Natural killer cell (primary cell): ENCODE results near the gene ANXA3. TPM values are rescaled to one million over a fixed set of nuclear protein-coding genes. Genes with fewer than 3 reads are reported as not detected.

Experiments used
- ATAC-seq, 3 donors: fragments of 150-1000 bp in 2 of 3; fragments of 200-7000 bp in 1 of 3; cut with Tn5 transposase; 1 replicate in 1 of 3; 2 replicates in 2 of 3; pipeline ENCODE4 v1.10.0; 2021; ENCODE audit warnings: mild to moderate bottlenecking in 2 of 3, moderate library complexity in 2 of 3
- DNase-seq, 2 donors: peaks; one replicate each; pipeline versions ENCODE4 v3.0.0 to v3.0.0-alpha.2; 2013 to 2021; ENCODE audit warnings: mixed read lengths in 1 of 2
- H3K27ac ChIP-seq: one replicate; pipeline ENCODE4 v1.5.1; 2013; ENCODE audit warnings: mild to moderate bottlenecking, low read length
- H3K27me3 ChIP-seq: one replicate; pipeline ENCODE4 v1.6.1; 2013; ENCODE audit warnings: low read length; ENCODE audit not compliant: control insufficient read depth, insufficient read depth
- H3K36me3 ChIP-seq: one replicate; pipeline ENCODE4 v1.6.1; 2013; ENCODE audit warnings: low read length; ENCODE audit not compliant: control insufficient read depth, insufficient read depth
- H3K4me1 ChIP-seq: one replicate; pipeline ENCODE4 v1.6.1; 2013; ENCODE audit warnings: low read length; ENCODE audit not compliant: control insufficient read depth, insufficient read depth
- H3K4me3 ChIP-seq: one replicate; pipeline ENCODE4 v1.5.1; 2013; ENCODE audit warnings: low read length
- H3K9me3 ChIP-seq: one replicate; pipeline ENCODE4 v1.6.1; 2013; ENCODE audit warnings: low read length; ENCODE audit not compliant: control insufficient read depth, insufficient read depth
- H3K27ac Mint-ChIP-seq, 2 donors: one replicate each; pipeline ENCODE4 v1.8.0; 2022; ENCODE audit warnings: mild to moderate bottlenecking in 2 of 2, mixed read lengths in 2 of 2, moderate library complexity in 1 of 2
- H3K27me3 Mint-ChIP-seq, 2 donors: one replicate each; pipeline ENCODE4 v1.8.0; 2022; ENCODE audit warnings: low read depth in 2 of 2, mixed read lengths in 2 of 2
- H3K36me3 Mint-ChIP-seq: one replicate; pipeline ENCODE4 v1.8.0; 2022; ENCODE audit warnings: mixed read lengths
- H3K4me1 Mint-ChIP-seq, 2 donors: one replicate each; pipeline ENCODE4 v1.8.0; 2022; ENCODE audit warnings: mixed read lengths in 2 of 2
- H3K4me3 Mint-ChIP-seq: one replicate; pipeline ENCODE4 v1.8.0; 2022; ENCODE audit warnings: mild to moderate bottlenecking, moderate library complexity, mixed read lengths
- H3K9me3 Mint-ChIP-seq, 2 donors: one replicate each; pipeline ENCODE4 v1.8.0; 2022; ENCODE audit warnings: mixed read lengths in 2 of 2
- CTCF ChIP-seq: fragments of 200-600 bp; IDR thresholded peaks from one replicate; pipeline ENCODE4 v1.8.0; 2022; ENCODE audit warnings: antibody characterized with exemption
- WGBS: methylation state at CpG from one replicate; pipeline ENCODE4 v1.1.7; 2013; ENCODE audit warnings: missing lambda C conversion rate; ENCODE audit not compliant: insufficient coverage; 5-methylcytosine and 5-hydroxymethylcytosine counted together
- intact Hi-C: fragments of 100-400 bp; cut with micrococcal nuclease; formaldehyde crosslinking; loops from one replicate; pipeline ENCODE4 v1.14.2; 2022
- total RNA-seq, 4 donors: library from RNA; stranded (reverse); fragments of 120-200 nt in 1 of 4; gene quantifications; one replicate each; pipeline versions ENCODE4 v1.2.3 to v1.2.4, GENCODE V29; 2013 to 2022

The ANXA3 gene
- total RNA-seq, 3 donors from 2014 or later (not counting 1 experiment from before 2014, with no cell fraction given), result 1.1 to 1.2 TPM; not detected in 1

GRCh38 chr4:78647272-78647671, 95.7 kb downstream of the ANXA3 start:
- 78% methylated on average over 1 of the region's 2 CpGs for WGBS
- intact Hi-C loops, result loop anchor here (10.0 kb wide), 1 partner anchor 218 kb away; no protein-coding TSS in a partner anchor

GRCh38 chr4:78648640-78649363, 97.2 kb downstream of the ANXA3 start:
- no peak overlapping the region for H3K4me3 Mint-ChIP-seq
- no peak overlapping the region for H3K27ac Mint-ChIP-seq
- no peak for DNase-seq
- H3K4me1 Mint-ChIP-seq, result no peaks in the 10 kb centered on the region
- intact Hi-C loops, result loop anchor here (10.0 kb wide), 1 partner anchor 216 kb away; no protein-coding TSS in a partner anchor
- Histone ChIP-seq H3K27ac (no peak overlapping the region), H3K36me3 (no peaks in the 10 kb centered on the region), H3K4me3 (no peak overlapping the region), H3K27me3 (no peaks in the 10 kb centered on the region), H3K9me3 (no peaks in the 10 kb centered on the region), H3K4me1 (no peaks in the 10 kb centered on the region)
- H3K36me3 Mint-ChIP-seq, result no peaks in the 10 kb centered on the region
- no peak for TF ChIP-seq CTCF
- no peaks in the 10 kb centered on the region for H3K9me3 Mint-ChIP-seq
- 84% methylated on average over 4 of the region's 4 CpGs for WGBS
- ATAC-seq, result no peak
- H3K27me3 Mint-ChIP-seq, result peaks cover 0 to 7% of the 10 kb centered on the region in 2 donors

More at GRCh38 chr4:78647272-78647671, 95.7 kb downstream of the ANXA3 start:
- Mint-ChIP-seq H3K27me3 (peaks cover 0 to 7% of the 10 kb centered on the region in 2 donors), H3K9me3 (no peaks in the 10 kb centered on the region), H3K4me1 (no peaks in the 10 kb centered on the region), H3K27ac (no peak overlapping the region), H3K4me3 (no peak overlapping the region), H3K36me3 (no peaks in the 10 kb centered on the region)
- Histone ChIP-seq H3K27ac (no peak overlapping the region), H3K9me3 (no peaks in the 10 kb centered on the region), H3K4me3 (no peak overlapping the region), H3K27me3 (no peaks in the 10 kb centered on the region), H3K36me3 (no peaks in the 10 kb centered on the region), H3K4me1 (peaks cover 4% of the 10 kb centered on the region)
- ATAC-seq (no peak), DNase-seq (no peak)
- no peak for TF ChIP-seq CTCF

- no peaks in the 10 kb centered on the region for H3K4me1 Mint-ChIP-seq
These were observed 98.8 kb downstream of the ANXA3 start for GRCh38 chr4:78650106-78651024.

More at GRCh38 chr4:78650106-78651024, 98.8 kb downstream of the ANXA3 start:
- peaks cover 0 to 7% of the 10 kb centered on the region in 2 donors for H3K27me3 Mint-ChIP-seq
- no peak overlapping the region for H3K27ac Mint-ChIP-seq
- H3K4me3 Mint-ChIP-seq, result no peak overlapping the region
- H3K36me3 ChIP-seq, result no peaks in the 10 kb centered on the region
- ATAC-seq, result no peak
- intact Hi-C loops, result no loop called here
- no peaks in the 10 kb centered on the region for H3K9me3 ChIP-seq
- no peak overlapping the region for H3K27ac ChIP-seq
- WGBS, result 95% methylated on average over 3 of the region's 3 CpGs
- H3K9me3 Mint-ChIP-seq, result no peaks in the 10 kb centered on the region
- no peaks in the 10 kb centered on the region for H3K36me3 Mint-ChIP-seq
- H3K4me1 ChIP-seq, result no peaks in the 10 kb centered on the region
- DNase-seq, result no peak
- H3K27me3 ChIP-seq, result no peaks in the 10 kb centered on the region
- no peak overlapping the region for H3K4me3 ChIP-seq
- no peak for TF ChIP-seq CTCF
